Measurements from ENCODE around the gene DOCK4.

Gene DOCK4

DNA sequence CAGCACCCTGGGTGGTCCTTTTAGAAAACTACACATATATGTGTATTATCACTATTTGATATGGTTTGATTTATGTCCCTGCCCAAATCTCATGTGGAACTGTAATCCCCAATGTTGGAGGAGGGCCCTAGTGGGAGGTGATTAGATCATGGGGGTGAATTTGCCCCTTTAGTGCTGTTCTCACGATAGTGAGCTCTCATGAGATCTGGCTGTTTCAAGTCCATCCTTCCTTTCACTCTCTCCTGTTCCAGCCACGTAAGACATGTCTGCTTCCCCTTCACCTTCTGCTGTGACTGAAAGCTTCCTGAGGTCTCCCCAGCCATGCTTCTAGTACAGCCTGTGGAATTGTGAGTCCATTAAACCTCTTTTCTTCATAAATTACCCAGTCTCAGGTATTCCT lies 37.3 kb downstream of the DOCK4 start:
- TF ChIP-seq TAF1 (IDR thresholded peaks at IDR 0.05; ENCODE audit: low read depth): no peak
- TF ChIP-seq, protein P1, sequence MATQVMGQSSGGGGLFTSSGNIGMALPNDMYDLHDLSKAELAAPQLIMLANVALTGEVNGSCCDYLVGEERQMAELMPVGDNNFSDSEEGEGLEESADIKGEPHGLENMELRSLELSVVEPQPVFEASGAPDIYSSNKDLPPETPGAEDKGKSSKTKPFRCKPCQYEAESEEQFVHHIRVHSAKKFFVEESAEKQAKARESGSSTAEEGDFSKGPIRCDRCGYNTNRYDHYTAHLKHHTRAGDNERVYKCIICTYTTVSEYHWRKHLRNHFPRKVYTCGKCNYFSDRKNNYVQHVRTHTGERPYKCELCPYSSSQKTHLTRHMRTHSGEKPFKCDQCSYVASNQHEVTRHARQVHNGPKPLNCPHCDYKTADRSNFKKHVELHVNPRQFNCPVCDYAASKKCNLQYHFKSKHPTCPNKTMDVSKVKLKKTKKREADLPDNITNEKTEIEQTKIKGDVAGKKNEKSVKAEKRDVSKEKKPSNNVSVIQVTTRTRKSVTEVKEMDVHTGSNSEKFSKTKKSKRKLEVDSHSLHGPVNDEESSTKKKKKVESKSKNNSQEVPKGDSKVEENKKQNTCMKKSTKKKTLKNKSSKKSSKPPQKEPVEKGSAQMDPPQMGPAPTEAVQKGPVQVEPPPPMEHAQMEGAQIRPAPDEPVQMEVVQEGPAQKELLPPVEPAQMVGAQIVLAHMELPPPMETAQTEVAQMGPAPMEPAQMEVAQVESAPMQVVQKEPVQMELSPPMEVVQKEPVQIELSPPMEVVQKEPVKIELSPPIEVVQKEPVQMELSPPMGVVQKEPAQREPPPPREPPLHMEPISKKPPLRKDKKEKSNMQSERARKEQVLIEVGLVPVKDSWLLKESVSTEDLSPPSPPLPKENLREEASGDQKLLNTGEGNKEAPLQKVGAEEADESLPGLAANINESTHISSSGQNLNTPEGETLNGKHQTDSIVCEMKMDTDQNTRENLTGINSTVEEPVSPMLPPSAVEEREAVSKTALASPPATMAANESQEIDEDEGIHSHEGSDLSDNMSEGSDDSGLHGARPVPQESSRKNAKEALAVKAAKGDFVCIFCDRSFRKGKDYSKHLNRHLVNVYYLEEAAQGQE (IDR thresholded peaks at IDR 0.05; ENCODE audit: low read depth): no peak
- no peak for TF ChIP-seq TCF12 (IDR thresholded peaks at IDR 0.05; ENCODE audit: low read depth)
- TF ChIP-seq CREB1 (IDR thresholded peaks at IDR 0.05; ENCODE audit: low read depth): no peak
- TF ChIP-seq EGR1 (IDR thresholded peaks at IDR 0.05): no peak
- no peak for TF ChIP-seq RAD21 (IDR thresholded peaks at IDR 0.05; ENCODE audit: low read depth)
- no peak for TF ChIP-seq YY1 (IDR thresholded peaks at IDR 0.05; ENCODE audit: low read depth)
- no peak for TF ChIP-seq CEBPB (IDR thresholded peaks at IDR 0.05)
- no peak for TF ChIP-seq ZBTB7A (IDR thresholded peaks at IDR 0.05; ENCODE audit: low read depth)
- no peak for TF ChIP-seq FOXM1 (IDR thresholded peaks at IDR 0.05; ENCODE audit: borderline replicate concordance, low read depth)
- no peak for TF ChIP-seq EP300 (IDR thresholded peaks at IDR 0.05; ENCODE audit: borderline replicate concordance)
- no peak for TF ChIP-seq TEAD4 (IDR thresholded peaks at IDR 0.05)
- no peak for TF ChIP-seq NFIC (IDR thresholded peaks at IDR 0.05)
- TF ChIP-seq, protein P2, sequence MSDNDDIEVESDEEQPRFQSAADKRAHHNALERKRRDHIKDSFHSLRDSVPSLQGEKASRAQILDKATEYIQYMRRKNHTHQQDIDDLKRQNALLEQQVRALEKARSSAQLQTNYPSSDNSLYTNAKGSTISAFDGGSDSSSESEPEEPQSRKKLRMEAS (IDR thresholded peaks at IDR 0.05): no peak
- TF ChIP-seq, protein P3, sequence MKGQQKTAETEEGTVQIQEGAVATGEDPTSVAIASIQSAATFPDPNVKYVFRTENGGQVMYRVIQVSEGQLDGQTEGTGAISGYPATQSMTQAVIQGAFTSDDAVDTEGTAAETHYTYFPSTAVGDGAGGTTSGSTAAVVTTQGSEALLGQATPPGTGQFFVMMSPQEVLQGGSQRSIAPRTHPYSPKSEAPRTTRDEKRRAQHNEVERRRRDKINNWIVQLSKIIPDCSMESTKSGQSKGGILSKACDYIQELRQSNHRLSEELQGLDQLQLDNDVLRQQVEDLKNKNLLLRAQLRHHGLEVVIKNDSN (IDR thresholded peaks at IDR 0.05): no peak

DNA sequence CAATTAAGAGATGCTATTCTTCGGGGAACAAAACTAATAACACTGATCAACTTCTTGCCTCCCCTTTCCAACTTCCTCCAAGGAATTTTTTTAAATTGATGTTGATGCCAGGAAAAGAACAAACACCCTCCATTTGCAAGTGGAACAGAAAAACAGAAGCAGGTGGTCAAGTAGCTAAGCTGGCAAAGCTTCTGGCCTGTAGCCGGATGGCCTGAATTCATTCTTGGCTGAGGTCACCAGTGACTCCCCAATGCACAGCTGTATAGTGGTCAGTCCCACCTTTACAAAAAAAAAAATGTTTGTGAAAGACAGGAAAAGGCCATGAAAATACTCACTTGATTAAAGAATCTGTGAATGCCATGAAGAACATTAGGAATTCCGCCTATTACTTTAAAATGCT lies 39.1 kb downstream of the DOCK4 start:
- TF ChIP-seq TEAD4 (IDR thresholded peaks at IDR 0.05): no peak
- no peak for TF ChIP-seq NFIC (IDR thresholded peaks at IDR 0.05)
- no peak for TF ChIP-seq CEBPB (IDR thresholded peaks at IDR 0.05)
- TF ChIP-seq RAD21 (IDR thresholded peaks at IDR 0.05; ENCODE audit: low read depth): no peak
- TF ChIP-seq EP300 (IDR thresholded peaks at IDR 0.05; ENCODE audit: borderline replicate concordance): no peak
- no peak for TF ChIP-seq YY1 (IDR thresholded peaks at IDR 0.05; ENCODE audit: low read depth)
- no peak for TF ChIP-seq CREB1 (IDR thresholded peaks at IDR 0.05; ENCODE audit: low read depth)
- TF ChIP-seq, protein P2 (IDR thresholded peaks at IDR 0.05): no peak

DNA sequence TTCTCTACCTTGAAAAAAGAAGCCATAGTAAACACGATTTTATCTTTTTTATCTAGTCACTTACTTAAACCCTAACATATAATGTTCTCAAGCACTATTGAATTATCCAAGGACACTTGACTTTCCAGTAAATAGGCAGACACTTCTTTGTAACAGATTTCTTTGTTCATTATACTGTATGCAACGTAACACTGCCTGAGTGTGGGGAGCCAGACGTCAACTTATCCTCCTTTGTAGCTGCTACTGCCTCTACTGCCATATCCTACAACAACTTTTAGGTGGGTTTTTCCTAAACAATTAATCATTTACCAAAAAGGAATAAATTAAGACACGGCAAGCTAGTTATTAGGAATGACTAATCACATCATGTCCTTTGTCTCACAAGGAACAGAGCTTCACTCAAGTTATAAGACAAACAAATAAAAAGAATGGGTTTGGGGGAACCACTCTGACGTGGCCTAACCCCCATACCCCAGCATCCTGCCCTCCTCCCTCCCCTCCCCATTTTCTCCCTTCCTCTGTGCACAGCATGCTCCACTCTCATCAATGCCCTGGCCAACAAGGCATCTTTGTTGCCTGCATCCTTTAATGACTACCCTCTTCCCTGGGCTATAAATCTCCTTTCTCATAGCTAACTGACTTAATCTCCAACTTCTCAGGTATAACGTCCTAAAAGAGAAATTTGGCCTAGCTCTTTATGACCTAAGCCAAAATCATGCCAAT lies 43.3 kb downstream of the DOCK4 start:
- TF ChIP-seq TAF1 (IDR thresholded peaks at IDR 0.05; ENCODE audit: low read depth) (no peak), NFIC (IDR thresholded peaks at IDR 0.05) (no peak), ZBTB7A (IDR thresholded peaks at IDR 0.05; ENCODE audit: low read depth) (no peak), EGR1 (IDR thresholded peaks at IDR 0.05) (no peak), TCF12 (IDR thresholded peaks at IDR 0.05; ENCODE audit: low read depth) (no peak), EP300 (IDR thresholded peaks at IDR 0.05; ENCODE audit: borderline replicate concordance) (no peak)
- TF ChIP-seq, protein P2 (IDR thresholded peaks at IDR 0.05): no peak

DNA sequence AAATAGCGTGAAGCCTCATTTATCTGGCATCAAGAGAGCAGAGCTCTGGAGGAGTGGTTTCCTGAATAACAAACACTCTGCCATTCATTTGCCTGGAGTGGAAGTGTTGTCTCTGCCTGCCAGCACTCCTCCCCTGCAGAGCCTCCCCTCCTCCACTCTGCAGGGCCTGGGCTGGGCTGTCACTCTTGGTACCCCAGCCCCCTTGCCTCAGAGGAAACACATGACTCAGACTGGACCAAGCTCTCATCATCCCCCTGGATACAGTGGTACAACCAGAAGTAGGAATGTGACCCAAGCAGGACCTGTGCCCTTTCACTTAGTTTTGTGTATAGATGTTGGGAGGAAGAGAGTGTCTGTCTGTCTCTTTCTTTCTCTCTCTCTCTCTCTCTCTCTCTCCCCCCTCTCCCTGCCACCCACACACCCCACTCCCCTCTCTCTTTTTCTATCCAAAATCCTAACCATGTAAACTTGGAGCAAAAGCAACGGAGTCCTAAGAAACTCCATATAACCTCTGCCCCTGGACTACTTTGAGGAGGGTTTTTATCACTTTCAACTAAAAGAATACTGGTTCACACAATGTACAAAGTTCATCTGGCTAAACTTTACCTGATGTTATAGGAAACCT lies 43.9 kb downstream of the DOCK4 start:
- TF ChIP-seq TCF12 (IDR thresholded peaks at IDR 0.05; ENCODE audit: low read depth) (no peak), CEBPB (IDR thresholded peaks at IDR 0.05) (no peak), TAF1 (IDR thresholded peaks at IDR 0.05; ENCODE audit: low read depth) (no peak), TEAD4 (IDR thresholded peaks at IDR 0.05) (no peak), CREB1 (IDR thresholded peaks at IDR 0.05; ENCODE audit: low read depth) (no peak), RAD21 (IDR thresholded peaks at IDR 0.05; ENCODE audit: low read depth) (no peak), NFIC (IDR thresholded peaks at IDR 0.05) (no peak), EGR1 (IDR thresholded peaks at IDR 0.05) (no peak), ZBTB7A (IDR thresholded peaks at IDR 0.05; ENCODE audit: low read depth) (no peak), EP300 (IDR thresholded peaks at IDR 0.05; ENCODE audit: borderline replicate concordance) (no peak), FOXM1 (IDR thresholded peaks at IDR 0.05; ENCODE audit: borderline replicate concordance, low read depth) (no peak), YY1 (IDR thresholded peaks at IDR 0.05; ENCODE audit: low read depth) (no peak)
- TF ChIP-seq, protein P1 (IDR thresholded peaks at IDR 0.05; ENCODE audit: low read depth): no peak
- TF ChIP-seq, protein P2 (IDR thresholded peaks at IDR 0.05): no peak
- TF ChIP-seq, protein P3 (IDR thresholded peaks at IDR 0.05): no peak
